ENCODE data around the gene TICRR.
"Not testable (repeated sequence)": the region's sequence is repeated elsewhere in the genome, so short reads cannot be mapped to it uniquely, and the experiment has no call there.

The TICRR gene

DNA sequence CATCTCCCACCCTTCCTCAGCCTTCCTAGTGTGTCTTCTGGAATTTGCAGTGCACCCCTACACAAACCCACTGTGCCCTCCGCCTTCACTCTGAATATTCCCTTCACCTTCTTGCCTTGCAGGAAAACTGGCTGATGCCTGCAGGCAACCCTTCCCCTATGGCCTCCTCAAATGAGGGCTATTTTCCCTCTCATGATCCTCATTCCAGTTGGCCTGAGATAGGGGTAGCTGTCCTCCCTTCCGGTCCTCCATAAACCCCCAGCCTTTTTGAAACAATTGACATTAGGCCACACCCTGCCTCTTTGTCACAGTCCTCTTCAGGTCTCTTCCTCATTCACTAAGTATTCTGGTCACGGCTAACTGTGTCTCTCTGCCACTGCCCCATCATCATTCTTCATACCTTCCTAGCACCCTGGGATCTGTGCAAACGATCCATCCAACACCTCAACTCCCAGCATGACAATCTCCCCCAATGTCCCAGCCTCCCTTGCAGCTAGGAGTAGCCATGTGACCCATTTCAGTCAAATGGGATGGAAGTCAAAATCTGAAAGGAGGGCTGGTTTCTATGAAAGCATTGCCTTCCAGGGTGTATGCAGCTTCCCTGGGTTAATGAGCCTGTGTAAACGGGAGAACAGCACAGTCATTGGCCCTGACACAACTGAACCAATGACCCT, 8.5 kb upstream of the TICRR start:
- DNase-seq, result no peak

DNA sequence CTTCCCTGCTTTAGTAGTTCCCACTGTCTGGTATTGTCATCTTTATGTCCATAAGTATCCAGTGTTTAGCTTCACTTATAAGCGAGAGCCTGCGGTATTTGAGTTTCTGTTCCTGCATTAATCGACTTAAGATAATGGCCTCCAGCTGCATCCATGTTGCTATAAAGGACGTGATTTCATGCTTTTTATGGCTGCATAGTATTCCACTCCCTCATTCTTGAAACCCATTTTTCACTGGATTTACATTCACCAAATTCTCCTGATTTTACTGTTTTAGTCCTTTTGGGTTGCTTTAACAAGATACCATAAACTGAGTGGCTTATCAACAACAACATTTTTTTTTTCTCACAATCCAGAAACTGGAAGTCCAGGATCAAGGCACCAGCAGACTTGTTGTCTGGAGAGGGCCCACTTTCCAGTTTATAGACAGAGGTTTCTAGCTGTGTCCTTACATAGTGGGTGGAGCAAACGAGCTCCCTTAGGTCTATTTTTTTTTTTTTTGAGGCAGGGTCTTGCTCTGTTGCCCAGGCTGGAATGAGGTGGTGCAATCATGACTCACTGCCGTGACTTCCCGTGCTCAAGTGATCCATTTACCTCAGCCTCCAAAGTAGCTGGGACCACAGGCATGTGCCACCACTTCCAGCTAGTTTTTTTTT, 6.1 kb upstream of the TICRR start:
- DNase-seq, result no peak

DNA sequence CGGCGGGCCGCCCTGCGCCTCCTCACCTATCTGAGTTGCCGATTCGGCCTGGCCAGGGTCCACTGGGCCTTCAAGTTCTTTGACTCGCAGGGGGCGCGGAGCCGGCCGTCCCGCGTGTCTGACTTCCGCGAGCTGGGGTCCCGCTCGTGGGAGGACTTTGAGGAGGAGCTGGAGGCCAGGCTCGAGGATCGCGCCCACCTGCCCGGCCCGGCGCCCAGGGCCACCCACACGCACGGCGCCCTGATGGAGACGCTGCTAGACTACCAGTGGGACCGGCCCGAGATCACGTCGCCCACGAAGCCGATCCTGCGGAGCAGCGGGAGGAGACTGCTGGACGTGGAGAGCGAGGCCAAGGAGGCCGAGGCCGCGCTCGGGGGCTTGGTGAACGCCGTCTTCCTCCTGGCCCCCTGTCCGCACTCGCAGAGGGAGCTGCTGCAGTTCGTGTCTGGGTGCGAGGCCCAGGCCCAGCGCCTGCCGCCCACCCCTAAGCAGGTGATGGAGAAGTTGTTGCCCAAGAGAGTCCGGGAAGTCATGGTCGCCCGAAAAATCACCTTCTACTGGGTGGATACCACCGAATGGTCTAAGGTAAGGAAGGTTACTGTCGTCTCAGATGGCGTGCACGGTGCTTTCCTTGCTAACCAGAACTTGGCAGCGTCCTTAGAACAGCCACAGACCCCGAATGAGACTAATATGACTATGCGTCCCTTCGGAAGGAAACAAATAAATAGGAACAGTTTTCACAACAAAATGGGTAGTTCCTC, 567 bp downstream of the TICRR start:
- peak; percentile 6 for DNase-seq

DNA sequence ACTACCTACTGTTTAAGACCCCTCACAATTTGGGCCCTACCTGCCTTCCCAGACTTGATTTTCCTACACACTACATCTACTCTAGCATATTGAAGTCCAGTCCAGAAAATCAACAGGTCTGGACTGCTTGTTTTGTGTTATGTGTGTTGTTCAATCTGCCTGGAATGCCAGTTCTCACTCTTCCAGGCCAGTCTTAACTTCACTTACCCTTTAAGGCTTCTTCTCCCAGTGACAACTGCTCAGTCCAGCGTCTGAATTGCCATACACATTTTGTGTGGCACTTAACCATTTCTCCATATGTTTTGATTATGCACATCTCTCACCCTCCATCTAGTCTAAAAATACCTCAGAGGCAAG, 1.1 kb downstream of the TICRR start:
- DNase-seq, result no peak

DNA sequence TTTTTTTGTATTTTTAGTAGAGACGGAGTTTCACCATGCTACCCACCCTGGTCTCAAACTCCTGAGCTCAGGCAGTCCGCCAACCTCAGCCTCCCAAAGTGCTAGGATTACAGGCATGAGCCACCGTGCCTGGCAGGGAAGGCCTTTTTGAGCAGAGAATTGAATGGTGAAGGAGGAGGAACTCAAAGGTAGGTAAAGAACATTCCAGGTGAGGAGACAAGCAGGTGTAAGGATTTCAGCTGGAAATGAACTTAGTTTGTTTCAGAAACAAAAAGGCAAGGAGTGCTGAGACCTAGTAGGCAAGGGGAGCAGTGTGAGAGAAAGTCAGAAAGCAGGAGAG, 2.5 kb downstream of the TICRR start:
- DNase-seq, result no peak

DNA sequence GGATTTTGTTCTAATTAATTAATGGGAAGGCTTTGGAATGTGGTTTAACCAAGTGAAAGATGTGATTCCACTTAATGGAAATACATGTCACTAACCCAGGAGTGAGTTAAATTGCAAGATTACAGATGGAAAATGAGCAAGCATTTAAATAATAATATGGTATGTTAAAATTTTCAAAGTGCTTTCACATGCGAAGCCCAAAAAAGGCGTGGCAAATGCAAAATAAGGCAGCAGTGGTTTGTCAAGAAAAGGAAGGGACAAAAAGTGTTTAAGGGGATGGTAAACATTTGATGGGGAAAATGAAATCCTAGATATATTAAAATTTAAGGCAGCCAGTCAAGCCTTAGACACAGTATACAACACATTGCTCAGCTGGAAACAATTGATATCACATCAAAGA, 2.9 kb downstream of the TICRR start:
- no peak for DNase-seq

DNA sequence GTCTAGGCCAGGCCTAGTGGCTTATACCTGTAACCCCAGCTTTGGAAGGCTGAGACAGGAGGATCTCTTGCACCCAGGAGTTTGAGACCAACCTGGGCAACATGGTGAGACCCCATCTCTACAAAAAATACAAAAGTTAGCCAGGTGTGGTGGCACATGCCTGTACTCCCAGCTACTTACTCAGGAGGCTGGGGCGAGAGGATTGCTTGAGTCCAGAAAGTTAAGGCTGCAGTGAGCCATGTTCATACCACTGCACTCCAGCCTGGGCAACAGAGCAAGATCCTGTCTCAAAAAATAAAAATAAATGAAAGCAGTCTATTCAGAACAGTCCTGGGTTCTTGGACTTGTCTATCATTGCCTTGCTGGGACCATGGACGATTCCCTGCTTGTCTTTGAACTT, 5.5 kb downstream of the TICRR start:
- DNase-seq, result not testable (repeated sequence)

DNA sequence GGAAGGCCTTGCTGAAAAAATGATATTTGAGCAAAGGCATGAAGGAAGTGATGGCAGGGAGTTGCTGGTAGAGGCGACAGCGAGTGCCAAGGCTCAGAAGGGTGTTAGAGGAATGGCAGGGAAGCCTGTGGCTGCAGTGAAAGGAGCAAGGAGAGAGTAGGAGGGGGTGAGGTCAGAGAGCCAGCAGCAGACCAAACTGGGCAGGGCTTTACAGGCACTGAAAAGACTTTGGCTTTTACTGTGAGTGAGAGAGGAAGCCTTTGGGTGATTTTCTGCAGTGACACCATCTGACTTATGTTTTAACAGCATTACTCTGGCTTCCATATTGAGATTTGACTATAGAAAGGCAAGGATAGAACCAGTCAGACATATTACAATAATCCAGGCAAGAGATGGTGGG, 11.4 kb downstream of the TICRR start:
- no peak for DNase-seq

DNA sequence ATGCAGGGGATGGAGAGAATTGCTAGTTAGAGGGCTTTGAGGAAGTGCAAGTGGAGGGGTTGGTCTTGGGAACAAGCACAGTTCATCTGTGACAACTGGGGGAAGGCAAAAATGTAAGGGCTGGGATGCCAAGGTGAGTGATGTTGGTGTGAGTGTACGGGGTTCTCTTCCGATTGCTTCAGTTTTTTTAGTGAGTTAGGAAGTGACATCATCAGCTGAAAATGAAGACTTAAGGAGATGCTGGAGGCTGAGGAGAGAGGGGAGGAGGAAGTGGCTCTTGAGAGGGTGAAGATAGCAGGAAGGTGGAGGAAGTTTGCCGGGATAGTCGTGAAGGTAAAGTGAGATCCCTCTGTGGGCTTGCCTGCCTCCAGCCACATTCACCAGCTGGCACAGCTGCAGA, 12.7 kb downstream of the TICRR start:
- DNase-seq, result peak; percentile 45

DNA sequence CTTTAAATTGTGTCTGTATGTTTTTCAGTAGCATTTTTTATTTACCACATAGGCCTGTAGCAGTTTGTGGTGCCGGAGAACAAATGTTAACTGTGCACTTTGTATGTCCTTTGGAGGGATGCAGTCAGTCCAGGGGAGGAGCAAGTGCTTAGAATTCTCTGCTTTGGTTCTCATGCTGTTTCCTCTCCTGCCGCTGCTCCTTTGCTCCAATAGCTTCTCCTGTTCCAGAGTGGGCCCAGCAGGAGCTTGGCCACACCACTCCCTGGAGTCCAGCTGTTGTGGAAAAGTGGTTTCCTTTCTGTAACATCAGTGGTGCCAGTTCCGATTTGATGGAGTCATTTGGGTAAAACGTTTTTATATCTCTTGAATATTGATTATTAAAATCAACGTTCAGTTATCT, 16.6 kb downstream of the TICRR start:
- DNase-seq, result no peak

DNA sequence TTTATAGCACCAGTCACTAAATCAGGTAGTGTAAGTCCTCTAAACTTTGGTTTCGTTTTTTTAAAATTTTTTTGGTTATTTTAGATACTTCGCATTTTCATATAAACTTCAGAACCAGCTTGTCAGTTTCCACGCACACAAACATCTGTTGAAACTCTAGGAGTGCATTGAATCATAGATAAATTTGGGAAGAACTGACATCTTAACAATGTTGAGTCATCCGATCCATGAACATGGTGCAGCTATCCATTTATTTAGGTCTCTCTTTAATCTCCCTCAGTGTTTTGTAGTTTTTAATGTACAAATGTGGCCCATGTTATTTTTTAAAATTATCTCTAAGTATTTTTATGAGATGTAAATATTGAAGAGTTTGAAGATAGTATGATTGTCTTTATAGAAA, 17.7 kb downstream of the TICRR start:
- peak; percentile 24 for DNase-seq

DNA sequence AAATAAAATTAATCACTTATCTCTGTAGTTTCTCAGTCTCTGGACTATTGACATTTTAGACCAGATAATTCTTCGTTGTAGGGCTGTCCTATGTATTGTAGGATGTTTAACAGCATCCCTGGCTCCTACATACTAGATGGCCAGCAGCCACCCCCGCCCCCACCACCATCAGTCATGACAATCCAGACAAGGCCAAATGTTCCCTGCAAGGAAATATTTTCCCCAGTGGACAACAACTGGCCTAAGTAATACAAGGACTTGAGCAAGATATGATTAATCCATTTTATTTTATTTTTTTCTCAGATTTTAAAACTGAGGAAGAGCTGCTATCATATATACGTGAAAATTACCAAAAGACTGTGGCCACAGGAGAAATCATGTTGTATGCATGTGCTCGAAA, 23.8 kb downstream of the TICRR start:
- no peak for DNase-seq

DNA sequence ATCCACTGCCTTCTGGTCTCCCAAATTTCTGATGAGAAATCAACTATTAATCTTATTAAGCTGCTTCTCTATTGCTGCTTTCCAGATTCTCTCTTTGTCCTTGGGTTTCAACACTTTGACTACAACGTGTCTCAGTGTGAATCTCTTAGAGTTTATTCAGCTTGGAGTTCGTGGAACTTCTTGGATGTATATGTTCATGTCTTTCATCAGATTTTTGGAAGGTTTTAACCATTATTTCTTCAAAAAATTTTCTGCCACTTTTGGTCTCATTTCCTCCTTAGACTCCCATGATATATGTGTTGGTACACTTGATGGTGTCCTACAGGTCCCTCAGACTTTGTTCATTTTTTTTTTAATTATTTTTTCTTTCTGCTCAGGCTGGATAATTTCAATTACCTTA, 36.0 kb downstream of the TICRR start:
- no peak for DNase-seq

DNA sequence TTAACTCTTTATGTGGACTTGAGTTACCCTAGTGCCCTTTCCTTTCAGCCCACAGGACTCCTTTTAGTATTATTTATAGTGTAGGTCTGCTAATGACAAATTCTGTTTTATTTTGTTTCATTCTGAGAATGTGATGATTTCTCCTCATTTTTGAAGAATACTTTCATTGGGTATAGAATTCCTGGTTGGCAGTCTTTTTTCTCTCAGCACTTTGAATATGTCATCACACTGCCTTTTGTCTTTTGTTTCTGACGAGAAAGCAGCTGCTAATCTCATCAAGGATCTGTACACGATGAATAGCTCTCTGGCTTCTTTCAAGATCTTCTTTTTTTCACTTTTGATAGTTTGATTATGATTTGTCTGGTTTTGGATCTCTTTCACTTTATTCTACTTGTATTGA, 37.8 kb downstream of the TICRR start:
- DNase-seq, result no peak

DNA sequence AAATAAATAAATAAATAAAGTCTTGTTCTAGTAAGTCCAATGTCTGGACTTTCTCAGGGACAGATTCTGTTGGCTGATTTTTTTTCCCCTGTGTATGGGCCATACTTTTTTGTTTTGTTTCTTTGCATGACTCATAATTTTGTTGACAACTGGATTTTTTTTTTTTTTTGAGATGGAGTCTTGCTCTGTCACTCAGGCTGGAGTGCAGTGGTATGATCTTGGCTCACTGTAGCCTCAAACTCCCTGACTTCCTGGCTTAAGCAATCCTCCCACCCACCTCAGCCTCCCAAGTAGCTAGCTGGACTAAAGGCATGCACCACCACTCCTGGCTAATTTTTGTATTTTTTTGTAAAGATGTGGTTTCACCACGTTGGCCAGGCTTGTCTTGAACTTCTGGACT, 38.9 kb downstream of the TICRR start:
- no peak for DNase-seq

DNA sequence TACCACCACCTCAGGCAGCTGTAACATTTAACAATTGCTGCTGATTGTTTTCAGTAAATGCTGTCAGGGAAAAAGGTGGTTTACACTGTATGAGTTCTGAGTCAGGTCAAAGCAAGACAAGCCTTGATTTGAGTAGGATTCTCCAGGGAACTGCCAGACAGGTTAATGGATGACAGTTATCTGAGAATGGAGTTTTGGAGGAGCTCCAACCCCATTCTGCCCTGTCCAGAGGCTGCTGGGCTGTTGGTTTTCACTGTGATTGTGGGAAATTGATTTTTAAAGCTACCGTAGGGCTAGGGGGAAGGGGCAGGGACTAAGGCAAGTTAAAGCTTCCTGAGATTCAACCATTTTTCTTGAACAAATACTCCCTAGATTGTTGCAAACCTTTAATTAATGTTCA, 39.9 kb downstream of the TICRR start:
- no peak for DNase-seq

DNA sequence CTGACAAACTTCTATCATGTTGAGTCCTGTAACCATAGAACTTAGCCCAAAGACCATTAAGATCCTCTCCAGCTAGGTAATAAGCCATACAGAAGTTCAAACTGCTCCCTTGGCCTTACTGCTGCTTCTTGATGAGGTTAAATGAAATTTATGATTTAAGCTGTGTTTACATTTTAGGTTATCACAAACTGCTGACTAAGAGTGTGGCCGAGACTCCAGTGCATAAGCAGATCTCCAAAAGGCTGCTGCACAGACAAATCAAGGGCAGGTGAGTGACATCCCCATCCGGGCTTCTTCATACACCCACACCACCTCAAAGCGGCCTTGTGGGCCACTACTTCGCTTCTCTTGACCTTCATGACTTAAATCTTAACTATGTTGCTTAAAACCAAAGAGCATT, 41.0 kb downstream of the TICRR start:
- DNase-seq, result no peak

DNA sequence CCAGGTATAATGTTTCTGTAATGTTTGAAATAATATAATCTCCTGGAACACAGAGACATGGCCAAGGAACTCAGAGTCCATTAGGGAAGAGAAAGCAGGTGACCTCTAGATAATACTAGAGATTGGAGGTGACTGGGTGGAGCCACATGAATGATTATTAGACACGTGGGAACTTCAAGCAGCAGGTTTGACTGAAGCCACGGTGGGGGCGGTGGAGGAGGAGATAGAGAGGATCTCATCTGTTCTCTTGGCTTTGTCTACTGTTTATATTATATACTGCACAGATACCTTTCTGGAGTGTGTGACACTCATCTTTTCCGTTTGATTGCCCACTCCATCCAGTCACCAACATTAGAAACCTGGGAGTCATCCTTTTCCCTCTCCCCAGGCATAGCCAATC, 46.3 kb downstream of the TICRR start:
- DNase-seq, result no peak

DNA sequence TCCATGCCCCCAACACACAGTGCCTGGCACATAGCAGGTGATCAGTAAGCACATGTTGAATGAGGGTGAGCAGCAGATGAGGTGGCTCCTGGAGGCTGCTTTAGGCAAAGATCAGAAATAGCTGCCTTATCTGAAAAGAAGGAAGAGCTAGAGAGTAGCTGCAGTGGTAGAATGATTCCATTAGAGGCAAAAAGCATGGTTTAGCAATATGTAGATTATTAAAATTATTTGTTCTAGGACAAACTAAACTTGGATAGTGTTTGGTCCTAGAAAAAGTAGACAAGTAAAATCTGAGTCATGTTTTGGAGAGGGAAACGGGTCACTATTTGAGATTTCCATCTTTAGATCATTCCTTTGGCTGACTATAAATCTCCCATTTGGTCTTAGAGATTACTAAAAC, 47.9 kb downstream of the TICRR start:
- DNase-seq, result no peak

DNA sequence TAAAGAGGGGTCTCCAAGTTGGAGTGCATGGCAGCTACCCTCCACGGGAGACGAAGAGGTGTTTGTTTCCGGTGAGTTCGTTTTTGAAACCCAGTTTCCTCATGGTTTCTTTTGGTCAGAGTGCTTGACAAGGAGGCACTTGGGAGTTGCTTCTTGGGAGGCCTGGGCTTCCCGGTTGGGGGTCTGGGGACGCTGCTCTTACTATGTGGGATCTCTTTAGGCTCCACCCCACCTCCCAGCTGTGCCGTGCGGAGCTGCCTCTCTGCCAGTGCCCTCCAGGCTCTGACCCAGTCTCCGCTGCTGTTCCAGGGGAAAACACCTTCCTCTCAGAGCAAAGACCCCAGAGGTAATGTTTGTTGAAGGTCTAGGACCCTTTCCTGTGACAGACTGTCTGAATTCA, 50.4 kb downstream of the TICRR start:
- DNase-seq, result no peak

DNA sequence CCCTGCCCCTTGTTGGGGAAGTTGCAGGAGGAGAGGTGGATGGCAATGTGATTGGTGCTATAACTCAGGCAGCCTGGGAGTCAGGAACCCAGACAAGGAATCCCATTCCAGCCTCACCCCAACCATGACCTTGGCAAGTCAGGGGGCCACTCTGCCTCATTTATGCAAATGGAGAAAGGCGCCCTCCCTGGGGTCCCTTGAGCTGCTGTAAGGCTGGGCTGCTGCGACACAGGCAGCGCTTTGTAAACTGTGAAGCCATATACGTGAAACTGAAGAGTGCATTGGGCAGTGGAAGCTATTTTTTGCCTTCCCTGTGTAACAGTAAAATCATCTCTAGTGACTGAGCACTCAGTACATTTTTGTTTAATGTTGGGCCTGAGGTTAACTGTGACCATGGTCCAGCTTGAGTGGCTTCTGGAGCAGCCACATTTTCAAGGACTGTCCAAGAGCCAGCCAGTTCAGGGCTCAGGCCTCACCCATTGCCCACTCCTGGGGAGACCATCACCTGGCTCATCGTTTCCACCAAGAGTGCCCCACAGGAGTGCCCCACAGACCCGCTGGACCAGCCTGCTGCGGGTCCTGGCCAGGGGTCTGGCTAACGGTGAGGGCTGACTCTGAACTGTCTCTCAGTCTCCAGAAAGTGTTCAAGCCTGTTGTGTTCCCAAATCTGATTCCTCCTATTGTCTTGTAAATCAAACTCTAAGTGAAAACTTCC, 52.1 kb downstream of the TICRR start:
- no peak for DNase-seq

DNA sequence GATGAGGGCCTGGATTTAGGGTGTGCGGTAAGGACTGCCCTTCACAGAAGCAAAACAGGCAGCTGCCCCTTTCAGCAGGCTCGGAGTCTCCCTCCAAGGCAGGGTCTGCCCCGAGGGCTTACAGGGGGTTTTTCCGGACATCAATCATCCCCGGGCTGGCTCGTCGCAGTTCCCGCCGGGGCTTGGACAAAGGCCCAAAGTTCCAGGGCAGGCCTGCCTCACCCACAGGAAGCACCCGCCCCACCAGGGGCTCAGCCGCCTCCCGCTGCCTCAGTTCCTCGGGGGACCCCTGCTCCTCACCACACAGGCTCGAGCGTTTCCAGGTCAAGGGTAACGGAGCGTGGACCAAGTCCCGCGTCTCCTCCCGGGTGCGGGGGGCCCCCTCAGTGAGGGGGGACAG, 53.0 kb downstream of the TICRR start:
- no peak for DNase-seq

DNA sequence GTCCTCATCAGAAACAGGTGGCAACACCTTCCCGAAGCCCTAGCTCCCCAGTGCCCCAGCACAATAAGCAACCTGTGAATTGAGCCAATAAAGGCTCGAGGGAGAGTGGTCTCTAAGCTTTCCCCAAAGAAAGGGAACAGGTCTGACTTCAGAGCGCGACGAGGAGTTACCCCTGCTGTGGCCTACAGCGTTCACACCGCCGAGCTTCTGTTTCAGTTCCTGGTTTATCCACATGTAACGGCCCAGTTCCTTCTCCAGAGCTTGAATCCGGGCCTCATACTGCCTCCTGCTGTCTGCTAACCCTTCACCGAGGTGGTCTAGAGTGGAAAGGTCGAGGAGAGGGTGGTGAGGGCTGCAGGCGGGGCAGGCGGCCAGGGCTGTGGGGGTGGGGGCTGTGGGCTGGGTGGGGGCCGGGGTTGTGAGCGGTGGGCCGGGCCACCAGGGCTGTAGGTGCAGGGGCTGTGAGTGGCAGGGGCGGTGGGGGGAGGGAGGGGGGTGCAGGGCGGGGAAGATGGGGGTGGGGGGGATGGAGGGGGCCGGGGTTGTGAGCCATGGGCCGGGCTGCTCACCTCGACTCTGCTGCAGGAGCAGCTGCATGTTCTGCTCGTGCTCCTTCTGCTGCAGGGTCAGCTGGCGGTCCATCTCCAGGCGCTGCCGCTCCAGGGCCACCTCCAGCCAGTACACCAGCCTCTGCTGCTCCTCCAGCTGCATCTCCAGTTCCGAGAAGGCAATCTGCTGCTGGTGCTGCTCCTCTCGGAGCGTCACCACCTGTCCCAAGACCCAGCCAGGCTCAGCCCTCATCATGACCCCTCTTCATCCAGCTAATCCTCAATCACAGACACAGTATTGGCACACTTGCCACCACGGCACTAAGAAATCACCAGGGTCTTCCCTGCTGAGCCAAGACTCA, 53.8 kb downstream of the TICRR start:
- DNase-seq, result no peak

Data from fibroblast of skin of right quadriceps (primary cell).